ENCODE measurements around the gene MRPS6.

MRPS6 gene

GRCh38 chr21:34123609-34124008 lies 50.2 kb downstream of the MRPS6 start:
- TF ChIP-seq CTCF (IDR thresholded peaks at IDR 0.05; ENCODE audit: insufficient read depth, low read depth, low read length, missing control alignments): no peak
- no peak overlapping the region for H3K4me3 ChIP-seq (ENCODE audit: low read length)
- no peak for DNase-seq (ENCODE audit: low read depth)

GRCh38 chr21:34126269-34126668 lies 52.9 kb downstream of the MRPS6 start:
- no peak overlapping the region for H3K4me3 ChIP-seq (ENCODE audit: low read length)
- TF ChIP-seq CTCF (IDR thresholded peaks at IDR 0.05; ENCODE audit: insufficient read depth, low read depth, low read length, missing control alignments): no peak
- peak; percentile 87 for DNase-seq (ENCODE audit: low read depth)

GRCh38 chr21:34126691-34127090 lies 53.3 kb downstream of the MRPS6 start:
- H3K4me3 ChIP-seq (ENCODE audit: low read length): no peak overlapping the region
- peak; percentile 93 for DNase-seq (ENCODE audit: low read depth)
- TF ChIP-seq CTCF (IDR thresholded peaks at IDR 0.05; ENCODE audit: insufficient read depth, low read depth, low read length, missing control alignments): no peak

GRCh38 chr21:34128124-34128523 lies 54.7 kb downstream of the MRPS6 start:
- no peak for TF ChIP-seq CTCF (IDR thresholded peaks at IDR 0.05; ENCODE audit: insufficient read depth, low read depth, low read length, missing control alignments)
- H3K4me3 ChIP-seq (ENCODE audit: low read length): no peak overlapping the region
- DNase-seq (ENCODE audit: low read depth): no peak

- DNase-seq (ENCODE audit: low read depth): no peak
- H3K4me3 ChIP-seq (ENCODE audit: low read length): no peak overlapping the region
- TF ChIP-seq CTCF (IDR thresholded peaks at IDR 0.05; ENCODE audit: insufficient read depth, low read depth, low read length, missing control alignments): no peak
Measured at GRCh38 chr21:34128674-34129038, 55.3 kb downstream of the MRPS6 start.

GRCh38 chr21:34129039-34129891 lies 55.9 kb downstream of the MRPS6 start:
- H3K4me3 ChIP-seq (ENCODE audit: low read length): no peak overlapping the region
- TF ChIP-seq CTCF (IDR thresholded peaks at IDR 0.05; ENCODE audit: insufficient read depth, low read depth, low read length, missing control alignments): peak; percentile 43
- peak; percentile 64 for DNase-seq (ENCODE audit: low read depth)
